H1 (cell line): ENCODE measurements around the gene DTNB. TPM values are rescaled to one million over a fixed set of nuclear protein-coding genes. Genes with fewer than 3 reads are reported as not detected.
A peak's percentile ranks its signal among the peaks of the same experiment; 100 is the strongest.

ENCODE experiments used
- CTCF ChIA-PET: fragments of 300-600 bp; sonication (Branson Sonifier 250); formaldehyde crosslinking; loops from one replicate; lab custom pipeline; 2021; ENCODE audit not compliant: partially characterized antibody; lab: Charles Lee
- POLR2A ChIA-PET: fragments of 300-600 bp; sonication (Branson Sonifier 250); formaldehyde crosslinking; loops from one replicate; lab custom pipeline; 2021; ENCODE audit warnings: inconsistent platforms; ENCODE audit not compliant: partially characterized antibody; lab: Charles Lee
- DNase-seq, 2 experiments: peaks; one replicate each; pipeline versions ENCODE4 v3.0.0 to v3.0.0-alpha.2; 2010 to 2022; ENCODE audit warnings: low spot score in 2 of 2, low read depth in 1 of 2, mixed read lengths in 1 of 2
- FAIRE-seq: peaks from 2 replicates; lab custom pipeline; 2011; peaks lifted over from hg19 to GRCh38; lab: Jason Lieb, UNC
- H2AFZ ChIP-seq: 2 replicates; pipeline ENCODE4 v1.8.1; 2012; ENCODE audit warnings: low read length, inconsistent platforms
- H2AK5ac ChIP-seq: 2 replicates; pipeline ENCODE4 v1.6.1; 2013; ENCODE audit warnings: low read depth, low read length
- H2BK120ac ChIP-seq: replicated peaks from 2 replicates; pipeline ENCODE3; 2013; ENCODE audit warnings: low read depth, low read length, inconsistent platforms
- H2BK12ac ChIP-seq: 2 replicates; pipeline ENCODE4 v1.6.1; 2013; ENCODE audit warnings: low read depth, low read length
- H2BK15ac ChIP-seq: 2 replicates; pipeline ENCODE4 v1.6.1; 2013; ENCODE audit warnings: low read length
- H2BK20ac ChIP-seq: 2 replicates; pipeline ENCODE4 v1.6.1; 2013; ENCODE audit warnings: low read length
- H2BK5ac ChIP-seq: 2 replicates; pipeline ENCODE4 v1.6.1; 2013; ENCODE audit warnings: low read depth, low read length
- H3K14ac ChIP-seq: 2 replicates; pipeline ENCODE4 v1.6.1; 2013; ENCODE audit warnings: inconsistent platforms; ENCODE audit not compliant: insufficient read length
- H3K18ac ChIP-seq: 2 replicates; pipeline ENCODE4 v1.6.1; 2013; ENCODE audit warnings: low read length; ENCODE audit errors: extremely low read depth
- H3K23ac ChIP-seq: 2 replicates; pipeline ENCODE4 v1.6.1; 2013; ENCODE audit warnings: inconsistent platforms; ENCODE audit not compliant: insufficient read length
- H3K23me2 ChIP-seq: 2 replicates; pipeline ENCODE4 v1.6.1; 2013; ENCODE audit warnings: low read depth, low read length
- H3K27ac ChIP-seq: 2 replicates; pipeline ENCODE4 v1.6.1; 2011; ENCODE audit warnings: low read depth, low read length, inconsistent platforms
- H3K27me3 ChIP-seq, 4 experiments: replicated peaks in 1 of 4; 1 replicate in 1 of 4; 2 replicates in 3 of 4; pipeline versions ENCODE4 v1.6.1 to v1.8.1; 2011 to 2013; ENCODE audit warnings: low read length in 3 of 4, mild to moderate bottlenecking in 3 of 4, inconsistent platforms in 2 of 4, mixed read lengths in 2 of 4, moderate library complexity in 1 of 4; ENCODE audit not compliant: control insufficient read depth in 3 of 4, insufficient read depth in 3 of 4; ENCODE audit errors: extremely low read depth in 1 of 4
- H3K36me3 ChIP-seq, 4 experiments: 2 replicates each; pipeline versions ENCODE4 v1.6.1 to v1.8.1; 2011 to 2013; ENCODE audit warnings: mild to moderate bottlenecking in 4 of 4, low read length in 3 of 4, moderate library complexity in 2 of 4, control low read depth in 1 of 4, inconsistent platforms in 1 of 4; ENCODE audit not compliant: insufficient read depth in 4 of 4, control insufficient read depth in 2 of 4
- H3K4ac ChIP-seq: replicated peaks from 2 replicates; pipeline ENCODE3; 2013; ENCODE audit warnings: low read length, low read depth, mixed read lengths, inconsistent platforms; ENCODE audit not compliant: insufficient read length
- H3K4me1 ChIP-seq, 4 experiments: replicated peaks in 1 of 4; 1 replicate in 1 of 4; 2 replicates in 3 of 4; pipeline versions ENCODE4 v1.6.1 to v1.8.1; 2011 to 2013; ENCODE audit warnings: low read length in 3 of 4, inconsistent platforms in 2 of 4, mixed read lengths in 1 of 4; ENCODE audit not compliant: insufficient read depth in 4 of 4, control insufficient read depth in 3 of 4
- H3K4me2 ChIP-seq, 2 experiments: 2 replicates each; pipeline versions ENCODE4 v1.6.1 to v1.8.1; 2011 to 2013; ENCODE audit warnings: low read depth in 2 of 2, low read length in 2 of 2, control low read depth in 1 of 2, inconsistent platforms in 1 of 2, mild to moderate bottlenecking in 1 of 2; ENCODE audit not compliant: insufficient read depth in 1 of 2
- H3K4me3 ChIP-seq, 4 experiments: fragments of 200-600, 300-600 bp in 1 of 4; sonication (generic), shearing (Covaris generic), sonication (Bioruptor Twin) in 1 of 4; 2 replicates each; pipeline versions ENCODE4 v1.5.1 to v1.8.1; 2011 to 2016; ENCODE audit warnings: low read length in 4 of 4, low read depth in 3 of 4, control low read depth in 2 of 4, inconsistent platforms in 2 of 4, mild to moderate bottlenecking in 2 of 4, mixed read lengths in 1 of 4, moderate library complexity in 1 of 4; ENCODE audit not compliant: insufficient read depth in 2 of 4; ENCODE audit errors: extremely low read depth in 1 of 4
- H3K56ac ChIP-seq: replicated peaks from 2 replicates; pipeline ENCODE3; 2013; ENCODE audit warnings: low read depth, mild to moderate bottlenecking, mixed read lengths, low read length, inconsistent platforms; ENCODE audit not compliant: insufficient read length
- H3K79me1 ChIP-seq: 2 replicates; pipeline ENCODE4 v1.6.1; 2013; ENCODE audit warnings: low read depth, low read length, control low read depth
- H3K79me2 ChIP-seq, 2 experiments: 2 replicates each; pipeline versions ENCODE4 v1.6.1 to v1.8.1; 2012 to 2013; ENCODE audit warnings: low read length in 2 of 2, mild to moderate bottlenecking in 2 of 2, inconsistent platforms in 1 of 2; ENCODE audit not compliant: insufficient read depth in 2 of 2, control insufficient read depth in 1 of 2
- H3K9ac ChIP-seq, 4 experiments: replicated peaks in 1 of 4; 1 replicate in 1 of 4; 2 replicates in 3 of 4; pipeline versions ENCODE4 v1.6.1 to v1.8.1; 2011 to 2013; ENCODE audit warnings: low read depth in 3 of 4, low read length in 3 of 4, control low read depth in 2 of 4, mild to moderate bottlenecking in 2 of 4, moderate library complexity in 2 of 4, inconsistent platforms in 1 of 4; ENCODE audit errors: extremely low read depth in 1 of 4
- H3K9me3 ChIP-seq, 2 experiments: 2 replicates each; pipeline versions ENCODE4 v1.6.1 to v1.8.1; 2012 to 2013; ENCODE audit warnings: mild to moderate bottlenecking in 2 of 2, moderate library complexity in 2 of 2, control low read depth in 1 of 2, inconsistent platforms in 1 of 2, low read depth in 1 of 2, low read length in 1 of 2, mixed read lengths in 1 of 2; ENCODE audit not compliant: insufficient read depth in 2 of 2
- H4K20me1 ChIP-seq, 2 experiments: replicated peaks in 1 of 2; 2 replicates each; pipeline versions ENCODE3 to v1.8.1; 2011 to 2013; ENCODE audit warnings: inconsistent platforms in 2 of 2, low read length in 2 of 2, mild to moderate bottlenecking in 1 of 2; ENCODE audit not compliant: insufficient read depth in 2 of 2, control insufficient read depth in 1 of 2
- H4K5ac ChIP-seq: 2 replicates; pipeline ENCODE4 v1.6.1; 2013; ENCODE audit warnings: low read length, low read depth, mixed read lengths, inconsistent platforms; ENCODE audit not compliant: insufficient read length
- H4K8ac ChIP-seq: 2 replicates; pipeline ENCODE4 v1.8.0; 2013; ENCODE audit warnings: mild to moderate bottlenecking, moderate library complexity, low read length, inconsistent platforms; ENCODE audit not compliant: insufficient read depth; ENCODE audit errors: extremely low read depth
- H4K91ac ChIP-seq: replicated peaks from 2 replicates; pipeline ENCODE3; 2013; ENCODE audit warnings: low read length, mixed read lengths, inconsistent platforms; ENCODE audit not compliant: insufficient read length
- CTBP2 ChIP-seq: IDR thresholded peaks from 2 replicates; pipeline ENCODE4 v1.7.0; 2011; ENCODE audit warnings: borderline replicate concordance, mild to moderate bottlenecking, moderate library complexity, mixed read lengths, low read length; ENCODE audit not compliant: insufficient read depth, insufficient read length
- GTF2F1 ChIP-seq: IDR thresholded peaks from 2 replicates; pipeline ENCODE4 v1.6.1; 2012; ENCODE audit warnings: low read depth, low read length, improper control_type of control experiment, borderline replicate concordance
- KDM1A ChIP-seq: fragments of 200-600, 300-600 bp; sonication (generic); IDR thresholded peaks from 2 replicates; pipeline ENCODE4 v1.7.1; 2016; ENCODE audit warnings: mild to moderate bottlenecking, low read length, borderline replicate concordance
- NRF1 ChIP-seq: IDR thresholded peaks from 2 replicates; pipeline ENCODE4 v1.6.1; 2011; ENCODE audit warnings: mild to moderate bottlenecking, low read depth, low read length, improper control_type of control experiment
- RFX5 ChIP-seq: IDR thresholded peaks from 2 replicates; pipeline ENCODE4 v1.6.1; 2011; ENCODE audit warnings: low read depth, low read length, improper control_type of control experiment, borderline replicate concordance
- SAP30 ChIP-seq: fragments of 300-600 bp; sonication (generic); IDR thresholded peaks from 2 replicates; pipeline ENCODE4 v1.7.1; 2012; ENCODE audit warnings: low read length, moderate library complexity, mild to moderate bottlenecking, inconsistent platforms; ENCODE audit not compliant: insufficient read depth, insufficient replicate concordance
- SP1 ChIP-seq: IDR thresholded peaks from 2 replicates; pipeline ENCODE4 v1.6.1; 2011; ENCODE audit warnings: low read depth, low read length
- WGBS, 2 experiments: shearing (Covaris generic) in 1 of 2; methylation state at CpG; one replicate each; pipeline versions ENCODE4 v1.1.6 to v1.1.7; 2013 to 2015; ENCODE audit warnings: low lambda C conversion rate in 2 of 2, mixed read lengths in 2 of 2, inconsistent platforms in 1 of 2, low coverage in 1 of 2, missing lambda C conversion rate in 1 of 2; ENCODE audit not compliant: insufficient replicate concordance in 2 of 2, insufficient coverage in 1 of 2, insufficient read length in 1 of 2; ENCODE audit errors: extremely low coverage in 1 of 2, missing lambda C conversion rate in 1 of 2; 5-methylcytosine and 5-hydroxymethylcytosine counted together
- polyA plus RNA-seq, 7 experiments: library from polyadenylated mRNA; depleted of rRNA in 3 of 7; stranded (reverse) in 5 of 7; unstranded in 2 of 7; fragments of >200 nt in 5 of 7; fragments of 200-250 nt in 2 of 7; gene quantifications; 1 replicate in 5 of 7; 2 replicates in 1 of 7; 4 replicates in 1 of 7; pipeline versions ENCODE4 v1.2.1 to v1.2.3, GENCODE V29; 2011 to 2013; ENCODE audit warnings: missing spikeins in 2 of 7, mixed read lengths in 2 of 7
- total RNA-seq: library from RNA; stranded (reverse); fragmentation: NEBNext Ultra II Directional; extraction: Animal tissue kit (Norgen Biotek cat#: 25700); gene quantifications from 2 replicates; pipeline ENCODE4 v1.2.1, GENCODE V29; 2021
- TF ChIP-seq, protein P1 (sequence below): IDR thresholded peaks from 2 replicates; pipeline ENCODE4 v1.6.1; 2011; ENCODE audit warnings: low read depth, mild to moderate bottlenecking, low read length; ENCODE audit not compliant: insufficient read depth

DTNB gene
- total and polyA plus RNA-seq, 2 of the 8 experiments (the other 6 are each of a cell fraction or from before 2014, with no cell fraction given): 39.6 to 49.5 TPM

DNA sequence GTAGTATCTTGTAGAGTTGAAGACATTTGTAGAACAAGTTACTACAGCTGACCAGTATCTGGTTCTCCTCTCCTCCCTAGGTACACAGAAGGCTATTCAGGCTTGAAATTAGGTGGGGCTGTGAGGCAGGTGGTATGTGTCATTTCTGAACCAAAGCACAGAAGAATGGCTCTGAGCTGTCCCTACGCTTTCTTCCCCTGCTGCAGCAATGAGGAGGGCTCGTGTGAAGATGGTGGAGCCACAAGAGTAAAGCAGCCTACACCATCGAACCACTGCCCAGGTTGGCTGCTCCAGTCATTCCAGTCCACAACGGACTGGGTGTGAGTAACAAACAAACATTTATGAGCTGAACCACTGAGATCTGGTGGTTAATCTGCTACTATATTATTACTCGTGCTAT is 148.9 kb downstream of the DTNB start:
- DNase-seq: no peak
- H3K79me2 ChIP-seq: no peaks in the 10 kb centered on the region
- no peak overlapping the region for H2BK120ac ChIP-seq
- TF ChIP-seq, protein P1, sequence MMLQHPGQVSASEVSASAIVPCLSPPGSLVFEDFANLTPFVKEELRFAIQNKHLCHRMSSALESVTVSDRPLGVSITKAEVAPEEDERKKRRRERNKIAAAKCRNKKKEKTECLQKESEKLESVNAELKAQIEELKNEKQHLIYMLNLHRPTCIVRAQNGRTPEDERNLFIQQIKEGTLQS: no peak
- no peak for TF ChIP-seq GTF2F1
- TF ChIP-seq SP1: no peak
- TF ChIP-seq KDM1A: no peak
- TF ChIP-seq NRF1: no peak
- TF ChIP-seq RFX5: no peak
- no peak for TF ChIP-seq CTBP2
- no peak for TF ChIP-seq SAP30
- no peak overlapping the region for H3K14ac ChIP-seq
- no peak overlapping the region for H3K23ac ChIP-seq
- peak overlapping the region; percentile 77; the same call in 1 of the 2 replicates for H2BK15ac ChIP-seq
- H3K27me3 ChIP-seq: no peaks in the 10 kb centered on the region
- H4K91ac ChIP-seq: no peak overlapping the region
- H3K79me1 ChIP-seq: no peaks in the 10 kb centered on the region
- no peak overlapping the region for H4K5ac ChIP-seq
- H3K4me2 ChIP-seq: no peak overlapping the region
- H3K9me3 ChIP-seq: no peaks in the 10 kb centered on the region
- CTCF ChIA-PET: interaction anchor here (0.7 to 2.5 kb wide), 3 partner anchors 216 to 1069 kb away, joined by 4 to 7 read pairs (median 4); no protein-coding TSS in a partner anchor
- no peak overlapping the region for H2BK20ac ChIP-seq
- H3K56ac ChIP-seq: no peak overlapping the region
- 96% methylated on average over 5 of the region's 5 CpGs; no CpG with 5 or more reads in 1 of the 2 experiments for WGBS, 2 experiments
- H3K4me3 ChIP-seq: no peak overlapping the region
- no peak overlapping the region for H3K4ac ChIP-seq
- FAIRE-seq: no peak
- no peak overlapping the region for H2BK5ac ChIP-seq
- POLR2A ChIA-PET: no interaction called here
- no peaks in the 10 kb centered on the region for H3K23me2 ChIP-seq
- H3K36me3 ChIP-seq: no peaks in the 10 kb centered on the region
- H2AFZ ChIP-seq: no peak overlapping the region
- no peak overlapping the region for H3K27ac ChIP-seq
- H3K4me1 ChIP-seq: no peaks in the 10 kb centered on the region
- H2BK12ac ChIP-seq: no peak overlapping the region
- H3K18ac ChIP-seq: no peak overlapping the region
- no peak overlapping the region; the same call in 1 of the 2 replicates for H4K8ac ChIP-seq
- no peaks in the 10 kb centered on the region for H4K20me1 ChIP-seq
- H3K9ac ChIP-seq: no peak overlapping the region
- H2AK5ac ChIP-seq: no peak overlapping the region
